CD4-positive, alpha-beta T cell (primary cell): Measurements from ENCODE around the gene SLC24A2. TPM values are rescaled to one million over a fixed set of nuclear protein-coding genes. Genes with fewer than 3 reads are reported as not detected.

Experiments used
- ATAC-seq: fragments of 200-7000 bp; cut with Tn5 transposase; one replicate; pipeline ENCODE4 v1.10.0; 2022; ENCODE audit warnings: mild to moderate bottlenecking; ENCODE audit not compliant: poor library complexity
- CTCF ChIA-PET: fragments of 350-600 bp; sonication (Branson Sonifier 250); formaldehyde crosslinking; loops from one replicate; lab custom pipeline; 2021; ENCODE audit warnings: antibody characterized with exemption, inconsistent platforms; lab: Charles Lee
- POLR2A ChIA-PET: fragments of 350-600 bp; sonication (Branson Sonifier 250); formaldehyde crosslinking; loops from one replicate; lab custom pipeline; 2021; ENCODE audit warnings: antibody characterized with exemption, inconsistent platforms; lab: Charles Lee
- DNase-seq, 14 experiments: peaks; one replicate each; pipeline ENCODE4 v3.0.0-alpha.2; 2013 to 2020; ENCODE audit warnings: mixed read lengths in 2 of 14
- H3K27ac ChIP-seq, 2 donors: one replicate each; pipeline versions ENCODE4 v1.5.1 to v1.7.0; 2013; ENCODE audit warnings: low read length in 2 of 2, low read depth in 1 of 2, mild to moderate bottlenecking in 1 of 2
- H3K27me3 ChIP-seq, 2 experiments: 1 replicate in 1 of 2; 2 replicates in 1 of 2; pipeline versions ENCODE4 v1.6.1 to v1.7.0; 2013; ENCODE audit warnings: low read length in 2 of 2, control low read depth in 1 of 2, mild to moderate bottlenecking in 1 of 2, moderate library complexity in 1 of 2; ENCODE audit not compliant: insufficient read depth in 2 of 2, control insufficient read depth in 1 of 2
- H3K36me3 ChIP-seq: one replicate; pipeline ENCODE4 v1.6.1; 2013; ENCODE audit warnings: low read length, control low read depth; ENCODE audit not compliant: insufficient read depth
- H3K4me1 ChIP-seq: one replicate; pipeline ENCODE4 v1.6.1; 2013; ENCODE audit warnings: low read length, control low read depth; ENCODE audit not compliant: insufficient read depth
- H3K4me3 ChIP-seq: one replicate; pipeline ENCODE4 v1.5.1; 2013; ENCODE audit warnings: mild to moderate bottlenecking, low read length, moderate library complexity
- H3K9me3 ChIP-seq, 2 experiments: 1 replicate in 1 of 2; 2 replicates in 1 of 2; pipeline versions ENCODE4 v1.6.1 to v1.7.0; 2013; ENCODE audit warnings: low read length in 2 of 2, mild to moderate bottlenecking in 2 of 2, control low read depth in 1 of 2, moderate library complexity in 1 of 2; ENCODE audit not compliant: control insufficient read depth in 1 of 2, insufficient read depth in 1 of 2
- H3K27ac Mint-ChIP-seq: one replicate; pipeline ENCODE4 v1.8.0; 2020; ENCODE audit warnings: mixed read lengths
- H3K27me3 Mint-ChIP-seq: one replicate; pipeline ENCODE4 v1.8.0; 2021; ENCODE audit warnings: mixed read lengths
- H3K36me3 Mint-ChIP-seq: one replicate; pipeline ENCODE4 v1.8.0; 2021; ENCODE audit warnings: low read depth, mixed read lengths
- H3K4me1 Mint-ChIP-seq: one replicate; pipeline ENCODE4 v1.8.0; 2021; ENCODE audit warnings: low read depth, mixed read lengths
- H3K4me3 Mint-ChIP-seq: one replicate; pipeline ENCODE4 v1.8.0; 2020; ENCODE audit warnings: mild to moderate bottlenecking, mixed read lengths
- H3K9me3 Mint-ChIP-seq: one replicate; pipeline ENCODE4 v1.8.0; 2020; ENCODE audit warnings: mixed read lengths
- intact Hi-C, 2 experiments: fragments of 100-400 bp; cut with DNase I in 1 of 2; cut with micrococcal nuclease in 1 of 2; formaldehyde crosslinking; loops; one replicate each; pipeline versions ENCODE4 v1.15.1 to v1.9.0; 2023 to 2025; cut with DNase I, micrococcal nuclease
- total RNA-seq, 174 experiments: library from RNA in 2 of 174; stranded (reverse) in 2 of 174; gene quantifications; one replicate each; pipeline ENCODE4 v1.2.3 and lab custom pipeline; 2021 to 2026
- TF ChIP-seq, protein P1 (sequence below): fragments of 200-600 bp; IDR thresholded peaks from one replicate; pipeline ENCODE4 v1.8.0; 2022; ENCODE audit warnings: antibody characterized with exemption, mild to moderate bottlenecking

SLC24A2 gene
- total RNA-seq, 2 experiments from 2014 or later = not detected

- no peaks in the 10 kb centered on the region for H3K4me1 ChIP-seq
- Mint-ChIP-seq H3K27ac (no peak overlapping the region), H3K9me3 (peaks cover 2% of the 10 kb centered on the region), H3K4me3 (no peak overlapping the region), H3K36me3 (no peaks in the 10 kb centered on the region), H3K4me1 (no peaks in the 10 kb centered on the region), H3K27me3 (peaks cover 41% of the 10 kb centered on the region)
- ChIA-PET POLR2A (no interaction called here), CTCF (no interaction called here)
- H3K36me3 ChIP-seq = no peaks in the 10 kb centered on the region
- H3K27me3 ChIP-seq = peaks cover 0 to 4% of the 10 kb centered on the region in 2 experiments
- ATAC-seq = no peak
- H3K27ac ChIP-seq = no peak overlapping the region
- no peak overlapping the region for H3K4me3 ChIP-seq
- no peaks in the 10 kb centered on the region for H3K9me3 ChIP-seq
- no peak for DNase-seq
- intact Hi-C loops = no loop called here
- TF ChIP-seq, protein P1, sequence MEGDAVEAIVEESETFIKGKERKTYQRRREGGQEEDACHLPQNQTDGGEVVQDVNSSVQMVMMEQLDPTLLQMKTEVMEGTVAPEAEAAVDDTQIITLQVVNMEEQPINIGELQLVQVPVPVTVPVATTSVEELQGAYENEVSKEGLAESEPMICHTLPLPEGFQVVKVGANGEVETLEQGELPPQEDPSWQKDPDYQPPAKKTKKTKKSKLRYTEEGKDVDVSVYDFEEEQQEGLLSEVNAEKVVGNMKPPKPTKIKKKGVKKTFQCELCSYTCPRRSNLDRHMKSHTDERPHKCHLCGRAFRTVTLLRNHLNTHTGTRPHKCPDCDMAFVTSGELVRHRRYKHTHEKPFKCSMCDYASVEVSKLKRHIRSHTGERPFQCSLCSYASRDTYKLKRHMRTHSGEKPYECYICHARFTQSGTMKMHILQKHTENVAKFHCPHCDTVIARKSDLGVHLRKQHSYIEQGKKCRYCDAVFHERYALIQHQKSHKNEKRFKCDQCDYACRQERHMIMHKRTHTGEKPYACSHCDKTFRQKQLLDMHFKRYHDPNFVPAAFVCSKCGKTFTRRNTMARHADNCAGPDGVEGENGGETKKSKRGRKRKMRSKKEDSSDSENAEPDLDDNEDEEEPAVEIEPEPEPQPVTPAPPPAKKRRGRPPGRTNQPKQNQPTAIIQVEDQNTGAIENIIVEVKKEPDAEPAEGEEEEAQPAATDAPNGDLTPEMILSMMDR = no peak
Measured at GRCh38 chr9:19809422-19810269, 20.8 kb upstream of the SLC24A2 start.

DNA sequence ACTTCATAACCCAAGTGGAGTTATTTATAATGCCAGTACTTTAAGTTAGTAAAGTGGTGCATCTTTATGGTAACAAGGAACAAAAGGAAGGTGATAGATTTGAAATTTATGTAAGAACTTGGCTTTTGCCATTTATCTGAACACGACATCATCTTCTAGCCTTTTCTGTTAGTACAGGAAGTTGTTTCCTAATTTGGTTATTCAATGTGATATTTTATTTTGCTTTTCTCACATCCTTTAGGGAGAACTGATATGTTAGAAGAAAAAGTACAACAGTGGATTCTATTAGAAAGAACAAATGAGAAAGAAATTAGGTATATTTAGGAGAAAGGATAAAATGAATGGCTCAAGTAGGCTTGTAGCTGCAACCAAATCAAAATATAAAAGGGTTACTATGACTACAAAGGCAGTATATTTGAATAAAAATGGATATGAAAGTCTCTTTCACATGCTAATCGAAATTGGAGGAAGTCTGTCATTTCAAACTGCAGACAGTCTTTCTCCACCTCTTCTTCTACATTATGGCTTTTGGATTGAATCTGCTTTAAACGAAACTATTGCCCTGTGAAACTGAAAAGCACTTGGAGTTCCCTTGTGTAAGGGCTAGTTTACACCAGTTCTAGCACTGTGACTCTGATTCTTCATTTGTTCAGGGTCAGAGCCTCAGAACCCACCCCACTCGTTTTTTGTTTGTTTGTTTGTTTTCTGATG is 18.5 kb upstream of the SLC24A2 start:
- no peak overlapping the region for H3K27ac Mint-ChIP-seq

DNA sequence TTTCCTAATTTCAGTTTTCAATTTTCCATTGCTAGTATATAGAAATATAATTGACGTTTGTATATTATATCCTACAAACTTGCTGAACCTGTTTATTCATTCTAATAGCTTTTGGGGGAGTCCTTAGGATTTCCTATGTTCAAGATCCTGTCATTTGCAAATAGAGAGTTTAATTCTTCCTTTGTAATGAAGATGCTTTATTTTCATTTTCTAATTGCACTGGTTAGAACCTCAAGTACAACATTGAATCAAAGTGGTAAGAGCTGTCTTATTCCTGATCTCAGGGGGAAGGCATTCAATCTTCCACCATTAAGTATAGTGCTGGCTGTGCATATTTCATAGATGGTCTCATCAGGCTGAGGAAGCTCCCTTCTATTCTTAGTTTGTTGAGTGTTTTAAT is 15.6 kb upstream of the SLC24A2 start:
- CTCF ChIA-PET = no interaction called here
- H3K27ac ChIP-seq = no peak overlapping the region
- ATAC-seq (no peak), DNase-seq (no peak)
- no peaks in the 10 kb centered on the region for H3K9me3 ChIP-seq
- no peak overlapping the region for H3K4me3 ChIP-seq
- H3K36me3 Mint-ChIP-seq = no peaks in the 10 kb centered on the region
- H3K27me3 Mint-ChIP-seq = peaks cover 41% of the 10 kb centered on the region
- no peaks in the 10 kb centered on the region for H3K4me1 Mint-ChIP-seq
- intact Hi-C loops = no loop called here
- H3K9me3 Mint-ChIP-seq = no peaks in the 10 kb centered on the region
- TF ChIP-seq, protein P1 = no peak
- POLR2A ChIA-PET = no interaction called here
- H3K27ac Mint-ChIP-seq = no peak overlapping the region
- H3K4me3 Mint-ChIP-seq = no peak overlapping the region
- H3K36me3 ChIP-seq = no peaks in the 10 kb centered on the region
- no peaks in the 10 kb centered on the region for H3K27me3 ChIP-seq
- no peaks in the 10 kb centered on the region for H3K4me1 ChIP-seq

More for the DNA sequence above, 18.5 kb upstream of the SLC24A2 start:
- Histone ChIP-seq H3K27ac (no peak overlapping the region), H3K36me3 (no peaks in the 10 kb centered on the region), H3K4me3 (no peak overlapping the region), H3K27me3 (peaks cover 0 to 4% of the 10 kb centered on the region in 2 experiments), H3K4me1 (no peaks in the 10 kb centered on the region), H3K9me3 (no peaks in the 10 kb centered on the region)
- Mint-ChIP-seq H3K4me3 (no peak overlapping the region), H3K4me1 (no peaks in the 10 kb centered on the region), H3K36me3 (no peaks in the 10 kb centered on the region), H3K27me3 (peaks cover 38% of the 10 kb centered on the region), H3K9me3 (no peaks in the 10 kb centered on the region)
- intact Hi-C loops = no loop called here
- ATAC-seq (no peak), DNase-seq (no peak)
- POLR2A ChIA-PET = no interaction called here
- TF ChIP-seq, protein P1 = no peak
- CTCF ChIA-PET = no interaction called here
